COLO668 (cell line): Measurements from ENCODE around the gene TSPAN11.

Experiments
- DNase-seq: peaks from one replicate; lab custom pipeline; 2025; ENCODE audit not compliant: unreplicated experiment; lab: John Stamatoyannopoulos, UW

The TSPAN11 gene

DNA sequence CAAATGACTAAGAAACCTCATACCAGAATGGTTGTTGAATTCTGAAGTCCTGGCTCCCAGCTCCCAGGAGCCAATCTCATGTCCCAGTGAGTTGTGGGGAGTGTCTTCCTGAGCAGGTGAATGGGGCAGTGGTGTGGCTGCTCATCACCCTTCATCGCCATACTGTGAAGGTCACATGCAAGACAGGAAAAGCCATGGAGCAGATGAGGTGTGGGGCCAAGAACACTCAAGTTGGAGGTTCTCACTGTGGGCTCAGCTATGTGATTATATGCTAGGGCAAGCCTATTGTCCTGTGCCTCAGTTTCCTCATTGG, 16.6 kb upstream of the TSPAN11 start:
- no peak for DNase-seq

- no peak for DNase-seq
Measured at GRCh38 chr12:30911207-30911606, 15.3 kb upstream of the TSPAN11 start.

DNA sequence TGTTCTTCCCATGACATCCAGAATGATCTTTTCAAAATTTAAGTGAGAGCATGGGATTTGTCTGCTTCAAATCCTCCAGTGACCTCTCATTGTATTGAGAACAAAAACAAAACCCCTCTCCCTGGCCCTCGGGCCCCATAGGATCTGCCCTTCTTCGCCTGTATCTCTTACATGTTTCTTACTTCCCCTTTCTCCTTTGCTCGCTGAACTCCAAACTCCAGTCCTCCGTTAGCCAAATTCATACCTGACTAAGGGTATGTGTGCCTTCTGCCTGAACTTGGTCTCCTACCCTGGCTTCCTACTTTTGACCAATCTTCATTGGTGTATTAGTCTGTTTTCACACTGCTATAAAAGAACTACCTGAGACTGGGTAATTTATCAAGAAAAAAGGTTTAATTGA, 13.2 kb upstream of the TSPAN11 start:
- DNase-seq, result no peak

DNA sequence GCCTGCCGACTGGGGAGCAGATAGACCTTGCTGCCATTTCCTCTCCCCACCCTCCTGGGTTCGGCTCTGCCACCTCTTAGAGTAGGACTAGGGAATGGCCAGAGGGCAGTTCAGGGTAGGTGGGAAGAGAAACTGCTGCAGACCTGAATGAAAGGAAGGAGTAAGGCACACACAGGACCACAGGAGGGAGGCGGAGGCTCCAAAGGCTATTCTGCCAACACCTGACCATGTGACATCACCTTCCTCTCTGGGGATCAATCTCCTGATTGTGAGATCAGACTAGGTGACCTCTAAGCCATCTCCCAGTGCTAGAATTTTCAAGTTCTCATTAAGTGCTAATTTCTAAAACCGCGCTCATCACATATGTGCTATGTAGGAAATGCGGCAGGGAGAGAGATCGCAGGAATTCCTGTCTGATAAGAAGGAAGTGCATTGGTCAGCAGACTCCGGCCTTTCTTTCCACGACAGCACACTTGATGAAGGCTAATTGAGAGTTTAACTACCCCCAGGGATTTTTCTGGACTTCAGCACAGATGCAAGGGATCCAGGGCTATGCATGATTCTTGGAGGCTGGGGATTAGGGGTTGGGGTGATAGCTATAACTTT, 11.5 kb upstream of the TSPAN11 start:
- DNase-seq, result no peak

DNA sequence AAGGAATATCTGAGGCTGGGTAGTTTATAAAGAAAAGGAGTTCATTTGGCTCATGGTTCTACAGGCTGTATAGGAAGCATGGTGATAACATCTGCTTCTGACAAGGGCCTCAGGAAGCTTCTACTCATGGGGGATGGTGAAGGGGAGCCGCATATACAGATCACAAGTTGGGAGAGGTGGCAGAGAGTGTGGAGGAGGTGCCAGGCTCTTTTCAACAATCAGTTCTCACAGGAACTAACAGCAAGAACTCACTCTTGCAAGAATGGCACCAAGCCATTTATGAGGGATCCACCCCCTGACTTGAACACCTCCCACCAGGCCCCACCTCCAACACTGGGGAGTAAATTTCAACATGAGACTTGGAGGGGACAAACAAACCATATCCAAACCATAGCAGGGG, 3.5 kb upstream of the TSPAN11 start:
- DNase-seq, result no peak

GRCh38 chr12:30925607-30926242, 823 bp upstream of the TSPAN11 start:
- DNase-seq, result no peak

GRCh38 chr12:30927222-30927611, 669 bp downstream of the TSPAN11 start:
- no peak for DNase-seq

GRCh38 chr12:30928356-30929244, 2.1 kb downstream of the TSPAN11 start:
- peak; percentile 23 for DNase-seq

DNA sequence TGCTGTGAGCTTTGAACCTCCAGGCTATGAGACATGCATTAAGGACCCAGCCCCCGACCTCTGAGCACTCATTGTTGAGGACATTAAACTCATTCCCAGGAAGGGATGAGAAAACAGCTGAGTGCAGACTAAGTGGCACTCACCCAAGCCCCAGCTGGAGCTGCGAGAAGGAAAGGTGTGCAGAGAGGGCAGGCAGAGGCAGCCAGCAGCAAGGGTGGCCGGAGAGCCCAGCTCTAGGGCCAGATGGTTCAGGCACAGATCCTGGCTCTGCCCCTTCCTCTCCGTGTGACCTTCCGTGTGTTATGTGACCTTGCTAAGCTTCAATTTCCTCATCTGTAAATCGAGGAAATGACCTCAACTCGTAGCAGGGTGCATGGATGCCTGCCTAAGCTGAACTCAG, 3.7 kb downstream of the TSPAN11 start:
- no peak for DNase-seq

GRCh38 chr12:30930641-30931040, 4.1 kb downstream of the TSPAN11 start:
- DNase-seq, result peak; percentile 2

DNA sequence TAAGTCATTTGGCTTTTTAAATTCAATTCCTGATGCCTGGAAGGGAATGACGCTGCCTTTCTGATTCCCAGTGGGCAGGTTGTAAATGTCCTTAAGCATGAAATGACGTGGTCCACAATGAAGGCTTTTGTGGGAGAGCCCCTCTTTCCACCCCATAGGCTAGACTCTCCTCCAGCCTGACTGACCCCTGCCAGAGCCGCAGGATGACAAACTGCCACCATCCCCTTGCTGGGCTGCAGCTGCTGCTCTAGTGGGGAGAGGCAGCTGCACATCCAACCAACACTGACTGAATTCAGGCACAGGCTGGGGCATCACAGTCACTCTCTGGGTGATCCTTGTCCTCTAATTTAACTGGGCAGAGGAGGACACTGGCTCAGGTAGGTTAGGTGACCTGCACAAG, 6.3 kb downstream of the TSPAN11 start:
- peak; percentile 13 for DNase-seq

DNA sequence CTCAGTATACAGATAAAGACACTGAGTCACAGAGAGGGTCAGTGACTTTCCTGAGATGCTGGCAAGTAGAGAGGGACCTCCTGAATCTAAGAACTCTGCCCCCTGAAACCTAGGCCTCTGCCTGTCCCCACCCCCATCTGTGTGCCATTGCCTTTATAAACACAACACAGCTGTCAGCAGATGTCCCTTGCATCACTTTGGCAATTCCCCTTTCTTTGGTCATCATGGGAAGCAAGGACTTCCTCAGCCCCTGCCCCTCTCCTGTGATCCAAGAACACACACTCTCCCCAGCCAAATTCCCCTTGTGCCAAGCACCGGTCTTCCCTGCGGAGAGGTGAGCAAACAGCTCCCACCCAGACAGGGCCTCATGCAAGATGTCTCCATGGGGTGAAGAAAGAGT, 8.3 kb downstream of the TSPAN11 start:
- no peak for DNase-seq

DNA sequence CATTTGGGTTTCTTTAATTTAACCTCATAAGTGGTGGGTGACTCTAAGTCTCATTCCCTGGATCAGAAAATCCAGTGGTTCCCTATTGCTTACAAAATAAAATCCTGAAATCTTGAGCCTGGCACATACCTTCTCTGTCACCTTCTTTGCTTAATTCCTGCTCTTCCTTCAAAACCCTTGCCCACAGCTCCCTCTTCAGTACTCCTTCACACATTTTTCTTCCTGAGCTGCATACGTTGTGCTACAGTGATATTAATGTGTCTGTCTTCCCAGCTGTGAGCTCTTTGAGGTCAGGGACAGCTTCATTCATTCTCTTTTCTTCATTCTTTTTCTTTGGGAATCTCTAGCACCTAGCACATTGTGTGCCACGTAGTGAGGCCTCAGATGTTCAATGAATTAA, 9.5 kb downstream of the TSPAN11 start:
- no peak for DNase-seq

- no peak for DNase-seq
Measured at GRCh38 chr12:30939234-30939633, 12.7 kb downstream of the TSPAN11 start.

DNA sequence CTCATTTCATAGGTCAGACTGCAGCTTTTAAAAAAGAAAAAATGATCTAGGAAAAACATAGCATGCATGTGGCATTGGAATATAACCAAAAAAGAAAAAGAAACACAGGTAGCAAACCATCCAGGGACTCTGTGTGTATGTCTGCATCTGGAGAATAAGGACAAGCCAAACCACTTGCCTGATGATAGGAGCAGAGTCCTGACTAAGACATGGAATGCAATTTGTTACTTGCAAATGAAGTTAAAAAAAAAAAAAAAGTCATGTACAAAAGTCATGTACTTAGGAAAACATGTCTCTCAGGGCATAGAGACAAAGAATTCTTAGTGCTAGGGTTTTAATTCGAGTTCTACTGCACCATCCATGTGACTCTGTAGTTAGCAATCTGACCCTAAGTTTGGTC, 15.9 kb downstream of the TSPAN11 start:
- no peak for DNase-seq

DNA sequence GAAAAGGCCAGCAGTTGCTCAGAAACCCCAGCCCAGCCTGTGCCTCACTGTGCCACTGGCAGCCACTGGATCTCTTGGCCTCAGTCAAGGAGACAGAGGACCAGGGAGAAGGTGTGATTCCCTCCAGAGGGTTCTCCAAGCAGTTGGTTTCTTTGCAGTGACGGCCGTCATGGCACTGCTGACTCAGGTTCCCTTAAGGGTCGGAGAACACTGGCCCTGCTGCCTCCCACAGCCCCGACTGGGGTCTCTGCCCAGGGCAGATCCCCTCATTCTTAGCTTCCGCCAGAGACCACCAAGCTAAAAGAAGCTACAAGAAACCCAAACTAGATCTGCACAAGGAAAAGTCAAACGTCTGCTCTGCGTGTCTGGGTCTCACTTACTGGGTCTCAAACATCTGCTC, 16.4 kb downstream of the TSPAN11 start:
- no peak for DNase-seq

DNA sequence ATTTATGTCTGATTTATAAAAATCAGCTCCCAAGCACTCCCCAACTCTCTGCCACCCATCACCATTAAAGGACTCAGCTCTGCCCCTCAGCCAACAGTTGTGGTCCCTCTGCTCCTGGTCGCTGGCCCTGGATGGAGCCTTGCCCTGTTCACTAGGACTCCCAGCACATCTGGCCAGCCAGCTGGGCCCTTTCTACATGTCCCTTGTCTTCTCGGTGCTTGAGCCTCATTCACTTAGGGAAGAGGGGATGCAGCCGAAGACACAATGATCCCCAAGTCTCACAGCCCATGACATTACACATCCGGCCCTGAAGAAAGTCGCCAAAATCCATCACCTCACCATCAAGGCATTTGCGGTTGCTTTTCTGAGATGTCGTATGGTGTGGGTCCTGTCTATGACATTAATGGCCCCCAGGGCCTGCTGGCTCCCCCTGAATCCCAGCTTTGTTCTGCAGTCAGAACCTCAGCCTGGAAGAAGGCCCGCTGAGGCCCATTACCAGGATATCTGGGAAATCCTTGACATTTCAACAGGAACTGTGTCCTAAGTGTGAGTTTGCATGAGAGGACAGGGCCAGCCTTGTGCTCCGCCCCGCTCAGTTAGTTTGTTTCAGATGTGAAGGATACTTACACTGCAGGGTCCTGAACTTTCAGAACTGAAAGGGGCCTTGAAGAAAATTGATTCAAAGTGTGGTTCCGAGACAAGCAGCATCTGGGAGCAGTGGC, 19.1 kb downstream of the TSPAN11 start:
- no peak for DNase-seq

GRCh38 chr12:30952015-30952414, 25.5 kb downstream of the TSPAN11 start:
- no peak for DNase-seq

- peak; percentile 32 for DNase-seq
Measured at GRCh38 chr12:30953257-30953656, 26.7 kb downstream of the TSPAN11 start.

DNA sequence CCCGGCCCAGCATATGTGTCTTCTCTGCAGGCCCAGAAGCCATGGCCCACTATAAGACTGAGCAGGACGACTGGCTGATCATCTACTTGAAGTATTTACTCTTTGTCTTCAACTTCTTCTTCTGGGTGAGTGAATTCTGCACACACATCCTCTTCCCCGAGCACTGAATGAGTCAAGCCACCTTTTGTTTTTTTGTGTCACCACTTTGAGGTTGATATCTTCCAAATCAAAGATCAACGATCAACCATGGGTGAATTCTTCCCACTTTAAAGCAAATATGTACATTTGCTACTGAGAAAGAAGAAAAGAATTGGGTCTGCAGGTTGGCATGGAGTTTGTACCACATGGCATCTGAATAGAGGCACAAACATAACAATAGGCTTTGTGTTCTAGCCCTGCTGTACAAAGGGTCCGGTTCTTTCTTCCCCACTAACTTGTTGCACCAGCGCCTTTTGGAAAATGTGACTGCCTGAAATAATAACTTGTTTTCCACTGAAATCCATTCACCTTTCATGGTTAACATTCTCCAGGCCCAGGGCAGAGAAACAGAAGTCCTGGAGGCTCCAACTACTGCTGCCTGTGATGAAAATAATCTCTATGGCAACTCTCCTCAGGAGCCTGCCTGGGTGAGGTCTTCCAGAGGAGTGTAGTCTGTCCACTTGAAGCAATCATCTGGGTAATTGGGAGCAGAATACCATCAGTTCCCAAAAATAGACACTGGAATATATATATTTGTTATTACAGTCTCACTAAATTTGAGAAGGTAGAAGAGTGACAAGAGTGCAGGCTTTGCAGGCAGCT, 27.6 kb downstream of the TSPAN11 start:
- no peak for DNase-seq

DNA sequence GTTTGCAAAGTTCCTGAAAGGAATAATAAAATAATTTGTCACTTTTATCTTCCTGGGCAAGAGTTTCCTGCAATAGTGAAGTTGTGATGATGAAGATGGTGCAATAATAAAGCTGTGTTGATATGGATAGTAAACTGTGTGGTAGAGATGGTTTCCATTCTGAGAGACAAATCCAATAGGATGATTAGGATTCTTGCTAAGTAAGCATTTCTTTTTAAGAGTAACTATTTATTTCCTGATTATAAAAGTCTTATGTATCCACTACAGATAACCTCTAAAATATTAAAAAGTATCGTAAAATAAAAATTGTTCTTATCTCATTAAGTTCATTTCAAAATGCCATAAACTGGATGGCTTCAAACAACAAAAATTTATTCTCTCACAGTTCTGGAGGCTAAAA, 28.7 kb downstream of the TSPAN11 start:
- DNase-seq, result no peak
